Measurements from ENCODE around the gene TMOD3.
"Not testable (repeated sequence)": the region's sequence is repeated elsewhere in the genome, so short reads cannot be mapped to it uniquely, and the experiment has no call there.

Gene TMOD3

GRCh38 chr15:51829376-51830275 lies at the start of gene TMOD3:
TMOD3 (plus strand) TSS chr15:51829653; CDS start chr15:51862885, 33,232 bp downstream.
- DNase-seq (ENCODE audit: low read depth, low spot score) = peak; percentile 76

GRCh38 chr15:51780636-51781035 lies 48.8 kb upstream of the TMOD3 start:
- DNase-seq (ENCODE audit: low read depth, low spot score) = no peak

GRCh38 chr15:51781506-51781905 lies 47.9 kb upstream of the TMOD3 start:
- no peak for DNase-seq (ENCODE audit: low read depth, low spot score)

GRCh38 chr15:51782357-51782896 lies 47.0 kb upstream of the TMOD3 start:
- DNase-seq (ENCODE audit: low read depth, low spot score) = no peak

- DNase-seq (ENCODE audit: low read depth, low spot score) = no peak
These were observed 45.5 kb upstream of the TMOD3 start for GRCh38 chr15:51783967-51784366.

GRCh38 chr15:51787130-51787529 lies 42.3 kb upstream of the TMOD3 start:
- not testable (repeated sequence) for DNase-seq (ENCODE audit: low read depth, low spot score)

GRCh38 chr15:51792474-51792873 lies 37.0 kb upstream of the TMOD3 start:
- not testable (repeated sequence) for DNase-seq (ENCODE audit: low read depth, low spot score)

GRCh38 chr15:51793521-51794305 lies 35.7 kb upstream of the TMOD3 start:
- DNase-seq (ENCODE audit: low read depth, low spot score) = no peak

- no peak for DNase-seq (ENCODE audit: low read depth, low spot score)
These were observed 32.5 kb upstream of the TMOD3 start for GRCh38 chr15:51796847-51797401.

- DNase-seq (ENCODE audit: low read depth, low spot score) = no peak
These were observed 31.2 kb upstream of the TMOD3 start for GRCh38 chr15:51798281-51798680.

GRCh38 chr15:51799282-51800252 lies 29.9 kb upstream of the TMOD3 start:
- no peak for DNase-seq (ENCODE audit: low read depth, low spot score)

- no peak for DNase-seq (ENCODE audit: low read depth, low spot score)
These were observed 28.0 kb upstream of the TMOD3 start for GRCh38 chr15:51801391-51801835.

- DNase-seq (ENCODE audit: low read depth, low spot score) = no peak
These were observed 26.9 kb upstream of the TMOD3 start for GRCh38 chr15:51802593-51802992.

- no peak for DNase-seq (ENCODE audit: low read depth, low spot score)
These were observed 25.5 kb upstream of the TMOD3 start for GRCh38 chr15:51803965-51804364.

GRCh38 chr15:51806123-51806522 lies 23.3 kb upstream of the TMOD3 start:
- DNase-seq (ENCODE audit: low read depth, low spot score) = no peak

GRCh38 chr15:51809457-51809856 lies 20.0 kb upstream of the TMOD3 start:
- no peak for DNase-seq (ENCODE audit: low read depth, low spot score)

- DNase-seq (ENCODE audit: low read depth, low spot score) = no peak
These were observed 16.9 kb upstream of the TMOD3 start for GRCh38 chr15:51812598-51812997.

GRCh38 chr15:51814606-51815005 lies 14.8 kb upstream of the TMOD3 start:
- no peak for DNase-seq (ENCODE audit: low read depth, low spot score)

- DNase-seq (ENCODE audit: low read depth, low spot score) = no peak
These were observed 12.8 kb upstream of the TMOD3 start for GRCh38 chr15:51816611-51817010.

GRCh38 chr15:51818150-51818549 lies 11.3 kb upstream of the TMOD3 start:
- DNase-seq (ENCODE audit: low read depth, low spot score) = no peak

GRCh38 chr15:51825698-51826097 lies 3.8 kb upstream of the TMOD3 start:
- no peak for DNase-seq (ENCODE audit: low read depth, low spot score)

Measured in activated naive CD8-positive, alpha-beta T cell treated with anti-CD3 and anti-CD28 coated beads, Interleukin-2, amount 50 U/mL, for 16 hours (primary cell).